ENCODE measurements around the gene SNAI3.
"Not testable (repeated sequence)": the region's sequence is repeated elsewhere in the genome, so short reads cannot be mapped to it uniquely, and the experiment has no call there.

Gene SNAI3

DNA sequence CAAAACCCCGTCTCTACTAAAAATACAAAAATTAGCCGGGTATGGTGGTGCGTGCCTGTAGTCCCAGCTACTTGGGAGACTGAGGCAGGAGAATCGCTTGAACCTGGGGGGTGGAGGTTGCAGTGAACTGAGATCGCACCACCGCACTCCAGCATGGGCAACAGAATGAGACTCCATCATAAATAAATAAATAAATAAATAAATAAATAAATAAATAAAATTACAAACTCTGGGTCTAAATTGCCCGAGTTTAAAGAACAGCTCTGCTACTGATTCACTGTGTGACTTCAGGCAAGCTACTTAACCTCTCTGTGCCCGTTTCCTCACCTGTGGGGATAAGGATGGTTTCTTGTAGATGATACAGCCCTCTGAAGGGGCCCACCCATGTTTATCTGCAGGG lies 16.8 kb downstream of the SNAI3 start:
- DNase-seq (ENCODE audit: low spot score), result not testable (repeated sequence)

DNA sequence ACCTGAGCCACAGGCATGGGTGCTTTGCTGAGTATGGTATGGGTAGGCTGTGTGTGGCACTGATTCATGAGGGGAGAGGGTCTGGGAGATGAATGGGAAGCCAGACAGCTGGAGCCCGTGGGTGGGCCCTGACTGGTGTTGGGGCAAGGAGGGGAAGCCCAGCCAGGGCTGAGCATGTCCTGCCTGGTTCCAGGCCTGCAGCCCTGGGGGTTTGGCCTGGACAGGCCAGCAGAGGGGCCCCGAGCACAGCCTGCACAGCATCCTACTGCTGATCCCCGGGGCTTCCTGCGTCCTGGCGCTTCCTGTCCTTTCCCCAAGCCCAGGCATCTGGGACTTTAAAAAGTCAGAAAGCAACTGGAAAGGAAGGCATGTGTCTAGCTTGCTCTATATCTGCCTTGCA lies 18.8 kb downstream of the SNAI3 start:
- no peak for DNase-seq (ENCODE audit: low spot score)

DNA sequence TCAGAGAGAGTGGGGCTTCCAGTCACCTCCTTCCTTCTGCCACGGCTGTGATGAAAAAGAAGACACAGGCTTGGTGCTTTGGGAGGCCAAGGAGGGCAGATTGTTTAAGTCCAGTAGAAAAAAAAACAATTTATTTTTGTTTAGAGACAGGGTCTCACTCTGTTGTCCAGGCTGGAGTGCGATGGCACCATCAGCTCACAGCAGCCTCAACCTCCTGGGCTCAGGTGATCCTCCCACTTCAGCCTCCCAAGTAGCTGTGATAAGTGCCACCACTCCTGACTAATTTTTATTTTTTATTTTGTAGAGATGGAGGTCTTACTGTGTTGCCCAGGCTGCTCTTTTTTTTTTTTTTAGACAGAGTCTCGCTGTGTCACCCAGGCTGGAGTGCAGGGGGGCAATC lies 20.7 kb downstream of the SNAI3 start:
- DNase-seq (ENCODE audit: low spot score), result no peak

DNA sequence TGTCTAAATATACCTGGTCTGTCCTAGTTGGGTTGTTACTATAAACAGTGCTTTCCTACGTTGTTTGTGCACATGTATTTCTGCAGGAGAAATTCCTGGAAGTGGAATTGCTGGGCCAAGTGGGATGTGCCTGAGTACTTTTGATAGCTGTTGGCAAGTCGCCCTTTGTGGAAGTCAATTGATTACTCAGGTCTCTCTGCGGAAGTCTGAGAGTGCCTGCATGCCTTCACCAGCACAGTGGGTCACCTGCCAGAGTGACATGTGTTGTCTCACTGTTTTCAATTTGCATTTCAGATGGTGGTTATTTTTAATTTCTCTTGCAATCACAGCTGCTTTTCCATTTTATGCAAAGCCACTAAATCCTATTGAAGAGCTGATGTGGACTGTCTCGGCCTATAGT lies 21.2 kb downstream of the SNAI3 start:
- DNase-seq (ENCODE audit: low spot score), result no peak

- peak; percentile 98 for DNase-seq (ENCODE audit: low spot score)
Measured at GRCh38 chr16:88662843-88663606, 23.3 kb downstream of the SNAI3 start, which contains the start of gene MVD. MVD (minus strand) TSS chr16:88663091; CDS start chr16:88663080, 11 bp downstream.

GRCh38 chr16:88662222-88662842 lies 24.0 kb downstream of the SNAI3 start:
- no peak for DNase-seq (ENCODE audit: low spot score)

GRCh38 chr16:88661468-88661867 lies 24.8 kb downstream of the SNAI3 start:
- no peak for DNase-seq (ENCODE audit: low spot score)

DNA sequence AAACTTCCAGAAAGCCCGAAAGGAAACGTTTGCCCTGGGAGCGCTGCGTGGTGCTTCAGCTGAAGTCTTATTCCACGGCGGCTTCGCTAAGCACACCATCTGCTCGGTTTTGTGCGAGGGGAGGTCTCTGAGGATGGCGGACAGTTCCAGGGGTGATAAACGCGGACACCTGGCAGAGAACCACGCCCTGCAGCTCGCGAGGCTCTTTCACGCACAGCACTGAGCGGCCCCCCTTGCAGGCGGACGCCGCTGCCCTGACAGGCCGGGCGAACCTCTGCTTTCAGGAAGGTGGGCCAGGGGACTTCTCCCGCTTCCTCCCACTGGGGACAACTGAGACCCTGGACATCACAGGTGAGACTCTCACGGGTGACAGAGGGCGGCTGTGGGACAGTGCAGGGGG lies 27.1 kb downstream of the SNAI3 start:
- DNase-seq (ENCODE audit: low spot score), result no peak

DNA sequence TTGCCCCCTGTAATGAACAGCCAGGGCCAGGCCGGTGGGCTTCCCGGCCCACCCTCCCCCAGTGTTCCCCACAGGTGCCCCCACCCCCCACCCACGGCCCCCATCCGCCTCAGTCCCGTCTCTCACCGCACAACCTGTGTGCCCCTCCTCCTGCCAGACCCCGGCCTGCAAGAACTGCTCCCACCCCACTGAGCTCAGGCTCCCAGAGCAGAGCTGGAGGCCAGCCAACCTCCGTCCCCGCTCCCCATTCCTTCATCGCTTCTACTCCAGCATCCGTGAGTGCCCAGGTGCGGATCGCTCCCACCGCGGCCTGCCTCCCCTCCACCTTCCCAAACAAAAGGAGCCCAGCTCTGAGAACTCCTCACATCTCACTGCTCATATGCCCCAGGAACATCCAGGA lies 27.6 kb downstream of the SNAI3 start:
- no peak for DNase-seq (ENCODE audit: low spot score)

DNA sequence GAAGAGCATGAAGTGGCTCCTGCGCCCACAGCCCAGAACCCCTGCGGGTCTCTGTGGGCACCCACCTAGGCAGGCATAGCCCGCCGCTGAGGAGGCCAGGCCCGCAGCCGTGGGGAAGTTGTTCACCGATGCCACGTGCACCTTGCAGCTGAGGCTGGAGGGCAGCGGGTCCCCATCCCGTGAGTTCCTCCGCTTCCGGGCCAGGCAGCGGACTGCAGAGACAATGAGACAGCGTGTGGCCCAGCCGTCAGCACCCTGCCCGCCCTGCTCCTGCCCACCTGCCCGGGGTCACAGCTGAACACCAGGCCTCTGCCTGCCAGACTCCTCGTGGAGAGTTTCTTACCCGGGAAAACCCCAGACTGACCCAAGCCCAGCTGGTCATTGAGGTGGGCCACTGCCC lies 28.9 kb downstream of the SNAI3 start:
- DNase-seq (ENCODE audit: low spot score), result no peak

DNA sequence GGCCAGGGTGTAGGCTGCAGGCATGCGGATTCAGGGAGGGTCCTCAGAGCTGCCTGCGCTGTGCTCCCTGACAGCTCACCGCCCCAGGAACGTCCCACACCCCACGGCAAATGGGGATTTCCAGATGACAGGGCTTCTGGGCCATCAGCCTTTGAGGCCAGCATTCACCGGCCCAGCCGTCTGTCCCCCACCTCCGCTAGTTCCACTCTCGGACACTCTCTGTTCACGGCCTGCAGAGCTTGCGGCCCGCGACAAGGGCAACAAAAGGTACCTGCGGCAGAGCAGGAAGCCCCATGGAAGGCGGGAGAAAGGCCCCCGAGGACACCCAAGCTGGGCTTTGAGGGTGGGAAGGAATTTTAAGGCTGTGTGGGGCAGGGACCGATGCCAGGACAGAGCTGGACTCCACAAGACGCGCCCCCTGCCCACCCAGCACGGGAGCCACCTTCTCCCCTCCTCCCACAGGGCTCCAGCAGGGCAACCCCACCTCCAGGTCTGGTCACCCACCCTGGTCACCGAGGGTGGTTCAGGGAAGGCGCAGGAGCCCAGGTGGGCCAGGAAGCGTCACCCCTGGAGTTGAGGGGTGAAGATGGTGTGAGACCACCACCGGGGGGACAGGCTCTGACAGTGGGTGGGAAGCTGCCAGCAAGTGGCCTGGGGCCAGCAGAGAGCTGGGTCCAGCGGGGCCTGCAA lies 29.9 kb downstream of the SNAI3 start:
- DNase-seq (ENCODE audit: low spot score), result no peak

DNA sequence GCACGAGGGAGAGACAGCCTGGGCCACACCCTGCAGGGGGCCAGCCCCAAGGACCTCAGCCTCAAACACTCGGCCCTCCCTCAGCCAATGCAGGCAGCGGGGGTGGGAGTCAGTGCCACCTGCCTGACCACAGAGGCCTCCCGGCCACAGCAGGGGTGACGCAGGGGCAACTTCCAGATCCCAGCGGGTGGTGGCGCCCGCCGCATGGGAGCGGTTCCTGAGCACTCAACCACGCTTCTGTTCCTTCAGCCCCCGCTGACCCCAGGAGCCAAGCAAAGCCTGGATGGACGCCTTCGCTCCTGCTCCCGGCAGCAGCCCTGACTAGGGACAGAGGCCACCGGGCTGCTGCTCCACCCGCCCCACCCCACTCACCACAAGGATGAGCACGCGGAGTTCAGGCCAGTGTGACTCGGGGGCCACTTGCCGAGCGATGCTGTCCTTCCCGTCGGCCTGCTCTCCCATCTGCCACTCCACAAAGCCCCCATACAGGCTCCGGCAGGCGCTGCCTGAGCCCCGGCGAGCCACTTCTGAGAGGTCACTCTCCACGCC lies 30.5 kb downstream of the SNAI3 start:
- no peak for DNase-seq (ENCODE audit: low spot score)

- DNase-seq (ENCODE audit: low spot score), result no peak
Measured at GRCh38 chr16:88655053-88655732, 31.1 kb downstream of the SNAI3 start.

DNA sequence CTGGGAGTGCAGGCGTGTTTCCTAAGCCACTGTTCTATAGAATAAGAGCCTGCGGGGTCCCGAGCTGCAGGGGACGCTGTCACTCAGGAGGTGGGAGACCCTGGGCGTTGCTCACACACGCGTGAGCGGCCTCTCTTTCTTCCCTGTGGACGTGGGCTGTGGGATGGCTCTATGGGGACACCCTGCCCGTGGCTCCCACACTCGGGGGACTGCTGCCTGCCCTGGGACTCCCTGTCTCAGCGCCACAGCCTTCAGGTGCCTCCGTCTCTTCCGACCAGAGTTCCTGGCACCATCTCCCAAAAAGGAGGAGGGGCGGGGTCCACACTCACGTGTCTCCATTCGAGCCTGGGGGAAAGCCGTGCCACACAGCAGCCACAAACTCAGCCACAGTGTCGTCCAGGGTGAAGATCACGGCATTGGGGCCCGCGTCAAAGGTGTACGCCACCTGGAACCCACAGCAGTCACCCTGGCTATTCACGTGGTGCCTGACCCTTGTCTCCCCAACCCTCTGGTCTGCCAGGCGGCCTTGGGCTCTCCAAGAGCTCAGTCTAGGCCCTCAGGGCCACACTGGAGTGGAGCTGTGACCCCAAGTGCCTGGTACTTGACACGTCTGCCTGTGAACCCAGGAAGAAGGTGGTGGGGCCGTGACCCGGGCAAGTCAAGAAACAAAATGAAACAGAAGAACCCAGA lies 31.8 kb downstream of the SNAI3 start:
- DNase-seq (ENCODE audit: low spot score), result no peak

GRCh38 chr16:88653596-88654362 lies 32.5 kb downstream of the SNAI3 start:
- no peak for DNase-seq (ENCODE audit: low spot score)

- DNase-seq (ENCODE audit: low spot score), result no peak
Measured at GRCh38 chr16:88653101-88653500, 33.2 kb downstream of the SNAI3 start.

GRCh38 chr16:88652762-88653063 lies 33.6 kb downstream of the SNAI3 start:
- no peak for DNase-seq (ENCODE audit: low spot score)

DNA sequence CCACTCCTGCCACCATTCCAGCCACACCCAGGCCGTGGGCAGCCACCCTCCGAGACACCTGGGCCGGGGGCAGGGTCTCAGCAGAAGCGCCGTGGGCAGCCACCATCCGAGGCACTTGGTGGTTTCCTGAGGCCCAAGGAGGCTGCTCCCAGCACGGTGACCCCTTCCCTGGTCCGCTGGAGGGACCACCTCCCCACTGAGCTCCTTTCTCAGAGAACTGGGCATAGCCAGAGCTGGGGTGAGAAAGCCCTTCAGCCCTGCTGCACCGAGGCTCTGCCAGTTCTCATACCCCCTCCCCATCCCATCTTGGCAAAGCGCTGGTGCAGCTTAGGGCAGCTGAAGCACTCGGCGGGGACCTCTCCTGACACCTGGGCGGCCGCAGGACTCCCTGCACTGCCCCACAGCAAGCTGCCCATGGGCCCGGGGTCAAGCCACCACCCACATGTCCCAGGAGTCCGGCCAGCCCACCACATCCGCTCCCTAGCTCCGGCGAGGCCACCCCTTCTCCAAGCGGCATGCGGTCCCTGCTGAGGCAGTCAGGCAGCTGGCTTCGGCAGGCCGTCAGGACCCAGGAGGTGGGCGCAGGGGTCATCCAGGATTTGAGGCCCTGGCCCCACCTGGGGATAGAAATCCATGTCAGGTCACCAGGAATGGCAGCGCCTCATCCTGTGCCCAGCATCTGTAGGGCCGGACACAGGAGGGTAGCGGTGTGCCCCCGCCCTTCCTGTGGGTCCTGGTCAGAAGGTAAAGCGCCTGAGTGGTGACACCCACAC lies 34.1 kb downstream of the SNAI3 start:
- no peak for DNase-seq (ENCODE audit: low spot score)

DNA sequence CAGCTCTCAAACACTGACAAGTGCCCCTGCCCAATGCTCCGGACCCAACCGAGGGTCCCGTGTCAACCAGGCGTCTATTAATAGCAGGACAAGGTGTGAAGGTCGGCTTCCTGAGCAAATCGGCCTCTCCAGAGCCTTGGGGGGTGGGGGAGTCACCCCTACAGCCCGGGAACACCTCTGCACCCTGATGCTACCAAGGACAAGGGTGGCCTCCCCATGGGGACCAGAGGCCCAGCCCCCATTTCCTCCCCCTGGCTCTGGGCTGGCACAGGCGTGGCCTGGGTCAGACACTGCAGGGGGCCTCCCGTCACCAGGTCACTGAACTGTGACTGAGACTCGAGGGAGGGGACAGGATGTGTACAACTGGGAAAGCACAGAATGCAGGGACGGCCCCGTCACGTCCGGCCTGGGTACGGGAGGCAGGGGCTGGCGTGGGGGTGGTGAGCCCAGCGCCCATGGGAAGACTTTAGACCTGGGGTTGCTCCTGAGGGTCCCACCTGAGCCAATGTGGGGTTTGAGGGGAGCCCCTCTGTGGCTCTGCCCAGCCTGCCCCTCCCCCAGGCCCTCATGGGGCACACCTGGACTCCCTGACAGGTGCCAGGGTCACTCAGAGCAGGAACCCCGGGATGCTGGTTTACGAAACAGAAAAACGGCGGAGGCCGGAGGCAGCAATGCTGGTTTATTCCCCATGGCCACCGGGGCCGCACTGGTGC lies 34.9 kb downstream of the SNAI3 start:
- peak; percentile 51 for DNase-seq (ENCODE audit: low spot score)

Measured in LoVo (cell line).